Measurements from ENCODE around the gene CUL7.

DNA sequence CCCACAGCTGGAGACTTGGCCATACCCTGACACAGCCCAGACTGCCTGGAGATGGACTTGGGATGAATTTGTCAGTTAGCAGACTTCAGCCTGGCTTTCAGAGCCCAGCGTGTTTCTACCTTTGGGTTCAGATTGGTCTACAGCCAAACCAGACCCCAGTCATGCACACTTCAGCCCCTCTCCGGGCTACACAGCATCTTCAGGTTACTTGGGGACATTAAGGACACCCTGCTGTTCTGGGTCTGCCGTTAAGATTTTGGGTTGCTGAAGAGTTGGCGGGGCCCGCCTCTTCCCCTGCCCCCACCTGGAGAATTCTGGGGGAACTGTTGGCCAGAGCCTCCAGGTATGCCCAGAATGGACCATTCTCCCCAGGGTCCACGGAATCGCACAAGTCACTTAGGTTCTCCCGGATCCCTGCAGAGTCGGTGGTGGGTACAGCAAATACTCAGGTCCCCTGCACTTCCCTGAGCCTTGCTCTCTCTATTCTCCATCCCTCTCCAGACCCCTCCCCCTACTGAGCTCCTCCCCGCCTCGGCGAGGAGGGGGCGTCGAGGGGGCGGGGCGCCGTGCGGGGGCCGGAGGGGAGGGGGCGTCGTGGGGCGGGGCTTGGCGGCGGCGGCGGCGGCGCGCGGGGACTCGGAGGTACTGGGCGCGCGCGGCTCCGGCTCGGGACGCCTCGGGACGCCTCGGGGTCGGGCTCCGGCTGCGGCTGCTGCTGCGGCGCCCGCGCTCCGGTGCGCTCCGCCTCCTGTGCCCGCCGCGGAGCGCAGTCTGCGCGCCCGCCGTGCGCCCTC, 22.2 kb upstream of the CUL7 start, which contains the start of gene PTK7:
- TF ChIP-seq, protein P1, sequence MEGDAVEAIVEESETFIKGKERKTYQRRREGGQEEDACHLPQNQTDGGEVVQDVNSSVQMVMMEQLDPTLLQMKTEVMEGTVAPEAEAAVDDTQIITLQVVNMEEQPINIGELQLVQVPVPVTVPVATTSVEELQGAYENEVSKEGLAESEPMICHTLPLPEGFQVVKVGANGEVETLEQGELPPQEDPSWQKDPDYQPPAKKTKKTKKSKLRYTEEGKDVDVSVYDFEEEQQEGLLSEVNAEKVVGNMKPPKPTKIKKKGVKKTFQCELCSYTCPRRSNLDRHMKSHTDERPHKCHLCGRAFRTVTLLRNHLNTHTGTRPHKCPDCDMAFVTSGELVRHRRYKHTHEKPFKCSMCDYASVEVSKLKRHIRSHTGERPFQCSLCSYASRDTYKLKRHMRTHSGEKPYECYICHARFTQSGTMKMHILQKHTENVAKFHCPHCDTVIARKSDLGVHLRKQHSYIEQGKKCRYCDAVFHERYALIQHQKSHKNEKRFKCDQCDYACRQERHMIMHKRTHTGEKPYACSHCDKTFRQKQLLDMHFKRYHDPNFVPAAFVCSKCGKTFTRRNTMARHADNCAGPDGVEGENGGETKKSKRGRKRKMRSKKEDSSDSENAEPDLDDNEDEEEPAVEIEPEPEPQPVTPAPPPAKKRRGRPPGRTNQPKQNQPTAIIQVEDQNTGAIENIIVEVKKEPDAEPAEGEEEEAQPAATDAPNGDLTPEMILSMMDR (IDR thresholded peaks at IDR 0.05; ENCODE audit: low read length): no peak
- TF ChIP-seq EZH2 (IDR thresholded peaks at IDR 0.05; ENCODE audit: borderline replicate concordance, low read length): no peak

Measured in OCI-LY1 (cell line).